Measurements from ENCODE around the gene TMEM201. TPM values are rescaled to one million over a fixed set of nuclear protein-coding genes. Genes with fewer than 3 reads are reported as not detected.
A peak's percentile ranks its signal among the peaks of the same experiment; 100 is the strongest.

Gene TMEM201
- polyA plus RNA-seq, 1 of the 3 experiments (the other 2 are of a cell fraction): 8.2 TPM

DNA sequence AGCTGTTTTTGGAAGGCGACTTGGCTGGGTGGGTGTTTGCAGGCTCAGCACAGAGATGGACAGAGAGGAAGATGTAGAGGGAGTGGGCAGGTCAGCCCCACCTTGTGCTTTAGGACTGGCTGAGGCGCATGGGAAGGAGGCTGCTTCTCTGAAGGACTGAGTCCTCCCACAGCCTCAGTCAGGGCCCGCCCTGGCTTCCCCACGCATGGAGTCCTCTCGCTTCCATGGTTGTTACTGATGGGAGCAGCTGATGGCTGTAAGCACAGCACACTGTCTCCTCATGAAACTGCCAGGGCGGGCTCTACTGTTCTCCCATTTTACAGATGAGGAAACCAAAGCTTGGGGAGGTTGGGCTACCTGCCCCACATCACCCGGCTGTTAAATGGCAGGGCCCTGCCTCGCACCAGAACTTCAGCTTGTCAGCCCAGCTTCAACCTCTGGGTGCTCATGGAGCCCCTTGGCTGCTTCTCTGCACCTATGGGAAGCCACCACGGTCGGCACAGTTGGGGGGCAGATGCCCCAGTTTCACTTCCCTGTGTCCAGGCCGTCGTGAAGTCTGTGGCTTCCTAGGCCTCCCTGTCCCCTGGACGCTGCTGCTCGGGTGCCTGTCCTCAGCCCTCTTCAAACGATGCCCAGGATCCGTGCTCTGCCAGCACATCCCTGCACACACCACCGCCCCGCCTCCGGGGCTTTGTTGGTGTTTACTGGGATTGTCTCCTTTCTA, 2.4 kb downstream of the TMEM201 start:
- Histone ChIP-seq H2AFZ (ENCODE audit: low read depth) (no peak overlapping the region), H3K9me3 (no peaks in the 10 kb centered on the region), H3K27ac (ENCODE audit: low read depth in 2 of 2, low read length in 1 of 2) (peak overlapping the region in 1 of 2 experiments; percentile 93; a peak in 2 of 4 replicates), H3K27me3 (ENCODE audit: insufficient read depth) (no peaks in the 10 kb centered on the region), H3K79me2 (ENCODE audit: insufficient read depth) (peaks cover 63% of the 10 kb centered on the region), H3K36me3 (replicated peaks in 1 of 2; ENCODE audit: control insufficient read depth in 1 of 2, insufficient read depth in 2 of 2, low read length in 1 of 2) (no peaks in the 10 kb centered on the region), H3K4me2 (0 out of 2 replicates have a peak overlapping the region, but pooled peaks have one; percentile 15), H3K4me1 (ENCODE audit: control insufficient read depth in 1 of 2, insufficient read depth in 2 of 2, low read depth in 1 of 2, low read length in 1 of 2) (peaks cover 26 to 66% of the 10 kb centered on the region in 2 experiments; a peak in 3 of 4 replicates), H3K9ac (no peak overlapping the region), H3K9me2 (no peaks in the 10 kb centered on the region), H3K4me3 (ENCODE audit: low read depth in 2 of 2, low read length in 1 of 2) (no peak overlapping the region; a peak in 1 of 4 replicates), H4K20me1 (ENCODE audit: insufficient read depth) (peaks cover 32% of the 10 kb centered on the region; the same call in 1 of the 2 replicates), H3F3A (replicated peaks; ENCODE audit: insufficient read depth) (no peaks in the 10 kb centered on the region)
- POLR2A ChIA-PET: interaction anchor here (2.7 kb wide), 1 partner anchor 13 kb away, joined by 8 read pairs; no protein-coding TSS in a partner anchor
- CTCF ChIA-PET: interaction anchor here (1.1 to 7.0 kb wide), 7 partner anchors 13 to 302 kb away, joined by 3 to 51 read pairs (median 7); no protein-coding TSS in a partner anchor
- 88% methylated on average over 13 of the region's 19 CpGs for WGBS (ENCODE audit: low lambda C conversion rate)
- no peak for DNase-seq
- no peak for TF ChIP-seq JUND (IDR thresholded peaks at IDR 0.05)
- no peak for TF ChIP-seq FOSL2 (IDR thresholded peaks at IDR 0.05; ENCODE audit: borderline replicate concordance, low read depth)
- no peak for TF ChIP-seq RCOR1 (IDR thresholded peaks at IDR 0.05; ENCODE audit: low read length)
- TF ChIP-seq FOXM1 (IDR thresholded peaks at IDR 0.05; ENCODE audit: low read depth): no peak
- TF ChIP-seq, protein P1, sequence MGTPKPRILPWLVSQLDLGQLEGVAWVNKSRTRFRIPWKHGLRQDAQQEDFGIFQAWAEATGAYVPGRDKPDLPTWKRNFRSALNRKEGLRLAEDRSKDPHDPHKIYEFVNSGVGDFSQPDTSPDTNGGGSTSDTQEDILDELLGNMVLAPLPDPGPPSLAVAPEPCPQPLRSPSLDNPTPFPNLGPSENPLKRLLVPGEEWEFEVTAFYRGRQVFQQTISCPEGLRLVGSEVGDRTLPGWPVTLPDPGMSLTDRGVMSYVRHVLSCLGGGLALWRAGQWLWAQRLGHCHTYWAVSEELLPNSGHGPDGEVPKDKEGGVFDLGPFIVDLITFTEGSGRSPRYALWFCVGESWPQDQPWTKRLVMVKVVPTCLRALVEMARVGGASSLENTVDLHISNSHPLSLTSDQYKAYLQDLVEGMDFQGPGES (IDR thresholded peaks at IDR 0.05; ENCODE audit: low read depth, low read length): no peak

DNA sequence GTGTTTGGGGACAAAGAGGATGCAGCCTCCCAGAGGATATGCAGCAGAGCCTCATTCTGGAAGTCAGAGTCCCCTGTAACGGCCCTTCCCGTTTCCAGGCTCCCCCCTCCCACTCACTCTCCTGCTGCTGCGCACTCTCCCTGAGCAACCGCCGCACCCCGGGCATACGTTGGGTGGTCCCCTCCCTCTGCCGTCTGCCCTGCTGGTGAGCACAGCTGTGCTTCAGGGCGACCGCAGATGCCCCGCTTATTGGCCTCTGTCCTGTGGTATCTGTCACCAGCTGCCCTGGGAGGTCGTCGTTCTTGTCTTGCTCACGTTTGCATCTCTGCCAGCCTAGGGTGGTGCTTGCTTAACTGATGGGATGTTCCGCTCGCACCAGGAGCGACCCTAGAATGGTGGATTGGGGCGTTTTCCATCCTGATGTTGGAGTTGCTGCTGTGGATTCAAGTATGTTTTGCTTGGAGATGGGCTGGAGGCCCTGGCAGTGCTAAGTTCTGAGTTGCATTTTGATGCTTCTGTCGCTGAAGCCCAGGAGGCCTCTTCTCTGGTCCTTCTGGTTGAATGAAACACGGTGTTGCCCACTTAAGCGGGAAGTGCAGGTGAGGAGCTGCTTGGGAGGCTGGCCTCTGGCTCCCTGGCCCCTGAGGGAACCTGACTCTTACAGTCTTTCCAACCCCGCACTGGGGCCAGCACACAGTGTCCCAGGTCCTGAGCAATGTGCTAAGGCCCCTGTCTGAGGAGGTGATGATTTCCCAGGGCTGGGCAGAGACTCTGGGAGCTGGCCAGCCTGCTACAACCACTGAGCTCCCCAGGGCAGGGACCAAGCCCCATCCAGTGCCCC, 3.2 kb downstream of the TMEM201 start:
- CTCF ChIA-PET: interaction anchor here (1.0 to 7.0 kb wide), 6 partner anchors 12 to 96 kb away, joined by 3 to 51 read pairs (median 6); no protein-coding TSS in a partner anchor
- H3K4me3 ChIP-seq (ENCODE audit: low read depth in 2 of 2, low read length in 1 of 2): no peak overlapping the region; a peak in 1 of 4 replicates
- 76% methylated on average over 20 of the region's 22 CpGs for WGBS (ENCODE audit: low lambda C conversion rate)
- H3K9me2 ChIP-seq: no peaks in the 10 kb centered on the region
- no peak overlapping the region for H3K4me2 ChIP-seq
- H3K27ac ChIP-seq (ENCODE audit: low read depth in 2 of 2, low read length in 1 of 2): peak overlapping the region in 1 of 2 experiments; percentile 93; a peak in 2 of 4 replicates
- peaks cover 0 to 3% of the 10 kb centered on the region in 2 experiments for H3K36me3 ChIP-seq (replicated peaks in 1 of 2; ENCODE audit: control insufficient read depth in 1 of 2, insufficient read depth in 2 of 2, low read length in 1 of 2)
- TF ChIP-seq, protein P2, sequence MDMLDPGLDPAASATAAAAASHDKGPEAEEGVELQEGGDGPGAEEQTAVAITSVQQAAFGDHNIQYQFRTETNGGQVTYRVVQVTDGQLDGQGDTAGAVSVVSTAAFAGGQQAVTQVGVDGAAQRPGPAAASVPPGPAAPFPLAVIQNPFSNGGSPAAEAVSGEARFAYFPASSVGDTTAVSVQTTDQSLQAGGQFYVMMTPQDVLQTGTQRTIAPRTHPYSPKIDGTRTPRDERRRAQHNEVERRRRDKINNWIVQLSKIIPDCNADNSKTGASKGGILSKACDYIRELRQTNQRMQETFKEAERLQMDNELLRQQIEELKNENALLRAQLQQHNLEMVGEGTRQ (IDR thresholded peaks at IDR 0.05; ENCODE audit: borderline replicate concordance, low read depth, low read length): no peak
- 0 out of 2 replicates have a peak, but pooled peaks have one; percentile 14 for TF ChIP-seq FOXJ3 (CRISPR knock-in tag; IDR thresholded peaks at IDR 0.05)
- TF ChIP-seq, protein P3, sequence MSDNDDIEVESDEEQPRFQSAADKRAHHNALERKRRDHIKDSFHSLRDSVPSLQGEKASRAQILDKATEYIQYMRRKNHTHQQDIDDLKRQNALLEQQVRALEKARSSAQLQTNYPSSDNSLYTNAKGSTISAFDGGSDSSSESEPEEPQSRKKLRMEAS (IDR thresholded peaks at IDR 0.05; ENCODE audit: low read depth): no peak
- no peak for TF ChIP-seq NFIC (IDR thresholded peaks at IDR 0.05; ENCODE audit: borderline replicate concordance)
- peak; percentile 30 for TF ChIP-seq GATA2 (CRISPR knock-in tag; IDR thresholded peaks at IDR 0.05)
- TF ChIP-seq MXI1 (IDR thresholded peaks at IDR 0.05; ENCODE audit: low read depth, low read length): no peak; the same call in 1 of the 2 replicates
- H2AFZ ChIP-seq (ENCODE audit: low read depth): no peak overlapping the region
- POLR2A ChIA-PET: interaction anchor here (1.2 to 2.7 kb wide), 2 partner anchors 12 kb away, joined by 5 to 8 read pairs; no protein-coding TSS in a partner anchor
- H3K9me3 ChIP-seq: no peaks in the 10 kb centered on the region
- peak; percentile 74 for DNase-seq
- H3K27me3 ChIP-seq (ENCODE audit: insufficient read depth): no peaks in the 10 kb centered on the region
- peaks cover 26 to 74% of the 10 kb centered on the region in 2 experiments; a peak in 3 of 4 replicates for H3K4me1 ChIP-seq (ENCODE audit: control insufficient read depth in 1 of 2, insufficient read depth in 2 of 2, low read depth in 1 of 2, low read length in 1 of 2)
- H4K20me1 ChIP-seq (ENCODE audit: insufficient read depth): peaks cover 32% of the 10 kb centered on the region; the same call in 1 of the 2 replicates
- no peak overlapping the region for H3K9ac ChIP-seq
- H3F3A ChIP-seq (replicated peaks; ENCODE audit: insufficient read depth): no peaks in the 10 kb centered on the region
- peaks cover 63% of the 10 kb centered on the region for H3K79me2 ChIP-seq (ENCODE audit: insufficient read depth)

Measured in SK-N-SH (cell line).